Psoas muscle (tissue), 8 donors: Measurements from ENCODE around the gene PNMA6A. TPM values are rescaled to one million over a fixed set of nuclear protein-coding genes. Genes with fewer than 3 reads are reported as not detected.

Experiments
- ATAC-seq, 4 donors: fragments of 200-7000 bp; cut with Tn5 transposase; one replicate each; pipeline ENCODE4 v1.9.1; 2020; ENCODE audit warnings: moderate library complexity in 3 of 4, mild to moderate bottlenecking in 2 of 4
- DNase-seq, 2 donors: peaks; one replicate each; pipeline ENCODE4 v3.0.0-alpha.2; 2020
- H3K27ac ChIP-seq: fragments of 200-600 bp; one replicate; pipeline ENCODE4 v1.8.0; 2022
- H3K27me3 ChIP-seq, 3 donors: fragments of 200-600 bp in 1 of 3; one replicate each; pipeline versions ENCODE4 v1.6.1 to v1.8.0; 2013 to 2022; ENCODE audit warnings: low read length in 2 of 3, mild to moderate bottlenecking in 2 of 3, moderate library complexity in 1 of 3; ENCODE audit not compliant: insufficient read depth in 3 of 3
- H3K36me3 ChIP-seq, 2 donors: fragments of 200-600 bp in 1 of 2; one replicate each; pipeline versions ENCODE4 v1.6.1 to v1.8.0; 2013 to 2022; ENCODE audit warnings: low read depth in 1 of 2, mild to moderate bottlenecking in 1 of 2, moderate library complexity in 1 of 2; ENCODE audit not compliant: insufficient read depth in 1 of 2
- H3K4me1 ChIP-seq: fragments of 200-600 bp; one replicate; pipeline ENCODE4 v1.8.0; 2022
- H3K4me3 ChIP-seq: fragments of 200-600 bp; one replicate; pipeline ENCODE4 v1.8.0; 2022; ENCODE audit warnings: mild to moderate bottlenecking
- H3K9me3 ChIP-seq: fragments of 200-600 bp; one replicate; pipeline ENCODE4 v1.8.0; 2022
- WGBS, 3 donors: extraction: QIAGEN DNeasy Blood & Tissue Kit; methylation state at CpG; one replicate each; pipeline versions ENCODE4 v1.1.6 to v1.1.7; 2013; 5-methylcytosine and 5-hydroxymethylcytosine counted together
- intact Hi-C, 2 donors: fragments of 100-400 bp; cut with DNase I; formaldehyde crosslinking; loops; one replicate each; pipeline versions ENCODE4 v1.11.0 to v1.14.2; 2022
- polyA plus RNA-seq, 3 donors: library from polyadenylated mRNA; stranded (reverse); fragments of 200-250 nt; gene quantifications; one replicate each; pipeline ENCODE4 v1.2.3, GENCODE V29; 2013
- total RNA-seq, 4 donors: library from RNA; stranded (reverse); fragmentation: NEBNext Ultra II Directional in 2 of 4; extraction: Animal tissue kit (Norgen Biotek cat#: 25700) in 2 of 4; gene quantifications; one replicate each; pipeline versions ENCODE4 v1.2.1 to v1.2.4, GENCODE V29; 2021 to 2023
- TF ChIP-seq, protein P1 (sequence below): fragments of 200-600 bp; IDR thresholded peaks from one replicate; pipeline ENCODE4 v1.8.0; 2022; ENCODE audit warnings: antibody characterized with exemption
- donor health status: healthy with polysubstance abuse.
- donor health status: DM: no; HTN: no; CAD: no; lungs with moderate emphysema.
- donor health status: Bipolar disorder and iron deficiency.
- donor health status: healthy.
- donor health status: DM: yes; HTN: yes; CAD: no.
- donor health status: DM: no; HTN: no; CAD: no.
- donor health status: DM: no; HTN: no; CAD: no.
- donor health status: DM: yes; HTN: yes; CAD: no.

PNMA6A gene
- total and polyA plus RNA-seq, 7 donors: 0.09 to 1.3 (median 0.20) TPM

DNA sequence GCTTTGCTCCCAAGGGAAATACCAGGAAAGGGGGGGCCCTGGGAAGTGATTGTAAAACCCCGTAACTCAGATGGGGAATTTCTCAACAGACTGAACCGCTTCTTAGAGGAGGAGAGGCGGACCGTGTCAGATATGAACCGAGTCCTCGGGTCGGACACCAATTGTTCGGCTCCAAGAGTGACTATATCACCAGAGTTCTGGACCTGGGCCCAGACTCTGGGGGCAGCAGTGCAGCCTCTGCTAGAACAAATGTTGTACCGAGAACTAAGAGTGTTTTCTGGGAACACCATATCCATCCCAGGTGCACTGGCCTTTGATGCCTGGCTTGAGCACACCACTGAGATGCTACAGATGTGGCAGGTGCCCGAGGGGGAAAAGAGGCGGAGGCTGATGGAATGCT is 15.0 kb upstream of the PNMA6A start:
- ATAC-seq: no peak
- Histone ChIP-seq H3K36me3 (no peaks in the 10 kb centered on the region), H3K27me3 (peaks cover 0 to 48% (median 3%) of the 10 kb centered on the region in 3 donors), H3K9me3 (no peaks in the 10 kb centered on the region), H3K27ac (no peak overlapping the region), H3K4me3 (no peak overlapping the region), H3K4me1 (no peaks in the 10 kb centered on the region)
- TF ChIP-seq, protein P1, sequence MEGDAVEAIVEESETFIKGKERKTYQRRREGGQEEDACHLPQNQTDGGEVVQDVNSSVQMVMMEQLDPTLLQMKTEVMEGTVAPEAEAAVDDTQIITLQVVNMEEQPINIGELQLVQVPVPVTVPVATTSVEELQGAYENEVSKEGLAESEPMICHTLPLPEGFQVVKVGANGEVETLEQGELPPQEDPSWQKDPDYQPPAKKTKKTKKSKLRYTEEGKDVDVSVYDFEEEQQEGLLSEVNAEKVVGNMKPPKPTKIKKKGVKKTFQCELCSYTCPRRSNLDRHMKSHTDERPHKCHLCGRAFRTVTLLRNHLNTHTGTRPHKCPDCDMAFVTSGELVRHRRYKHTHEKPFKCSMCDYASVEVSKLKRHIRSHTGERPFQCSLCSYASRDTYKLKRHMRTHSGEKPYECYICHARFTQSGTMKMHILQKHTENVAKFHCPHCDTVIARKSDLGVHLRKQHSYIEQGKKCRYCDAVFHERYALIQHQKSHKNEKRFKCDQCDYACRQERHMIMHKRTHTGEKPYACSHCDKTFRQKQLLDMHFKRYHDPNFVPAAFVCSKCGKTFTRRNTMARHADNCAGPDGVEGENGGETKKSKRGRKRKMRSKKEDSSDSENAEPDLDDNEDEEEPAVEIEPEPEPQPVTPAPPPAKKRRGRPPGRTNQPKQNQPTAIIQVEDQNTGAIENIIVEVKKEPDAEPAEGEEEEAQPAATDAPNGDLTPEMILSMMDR: no peak
- no peak for DNase-seq
- intact Hi-C loops: no loop called here
- WGBS, 3 donors: 26 to 61% (median 29%) methylated on average over 11 of the region's 11 CpGs

DNA sequence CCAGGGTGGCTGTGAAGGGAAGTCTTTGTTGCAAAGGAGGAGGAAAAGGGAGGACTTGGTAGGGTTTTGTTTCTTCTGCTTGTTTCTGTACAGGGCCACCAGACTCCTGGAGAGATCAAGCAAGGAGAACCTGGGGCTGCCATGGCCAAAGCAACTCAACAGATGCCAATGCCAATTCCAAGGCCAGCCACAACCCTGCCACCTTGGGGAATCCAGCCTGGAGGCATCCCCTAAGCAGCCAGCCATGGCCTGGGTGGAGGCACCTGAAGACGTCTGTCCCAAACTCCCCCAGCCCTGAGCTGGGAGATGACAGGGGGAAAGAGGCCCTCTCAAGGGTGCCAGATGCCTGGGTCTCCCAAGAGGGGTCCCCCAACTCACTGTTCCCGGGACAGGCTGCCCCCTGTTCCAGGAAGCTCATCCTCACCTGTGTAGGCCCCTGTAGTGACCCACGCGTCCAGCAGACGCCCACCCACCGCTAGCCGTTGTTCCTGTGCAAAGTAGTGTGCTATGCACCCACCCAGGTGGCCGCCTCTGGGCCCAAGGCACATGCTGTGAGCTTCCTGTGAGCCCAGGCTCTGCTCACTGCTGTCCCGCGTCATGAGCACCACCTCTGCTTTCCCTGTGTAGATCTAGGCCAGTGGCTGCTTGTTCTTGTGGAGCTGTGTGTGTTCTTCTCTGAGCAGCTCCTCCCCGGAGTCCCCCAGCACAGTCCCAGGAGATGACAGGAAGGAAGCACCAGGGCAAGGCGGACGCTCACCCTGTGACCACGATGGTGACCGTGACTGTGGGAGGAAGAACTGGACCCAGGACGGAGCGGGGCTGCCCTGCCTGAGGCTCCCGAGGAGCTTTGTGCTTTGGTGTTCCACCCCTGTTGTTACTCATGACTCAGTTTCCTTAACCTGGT is 12.8 kb upstream of the PNMA6A start:
- ATAC-seq: no peak
- H3K27ac ChIP-seq: no peak overlapping the region

DNA sequence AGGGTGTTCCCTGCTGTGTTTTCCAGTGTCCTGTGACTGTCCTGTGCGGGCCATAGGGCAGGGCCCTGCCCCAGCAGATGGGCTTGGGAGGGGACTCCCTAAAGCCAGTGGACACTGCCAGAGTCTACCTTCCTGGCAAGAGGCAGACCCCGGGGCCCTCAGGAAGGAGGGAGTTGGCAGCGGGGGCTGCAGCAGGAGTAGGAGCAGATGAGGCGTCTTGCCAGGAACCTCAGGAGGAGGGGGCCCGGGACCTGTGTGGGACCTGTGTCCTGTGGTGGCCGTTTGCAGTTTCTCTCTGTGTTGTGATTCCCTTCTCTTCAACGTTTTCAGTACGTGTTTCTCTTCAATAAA is 12.2 kb upstream of the PNMA6A start:
- intact Hi-C loops: no loop called here
- 41 to 83% (median 74%) methylated on average over 3 to 8 of the region's 8 CpGs for WGBS, 3 donors
- DNase-seq: no peak

More for the DNA sequence above, 12.8 kb upstream of the PNMA6A start:
- Histone ChIP-seq H3K9me3 (no peaks in the 10 kb centered on the region), H3K36me3 (no peaks in the 10 kb centered on the region), H3K27me3 (peaks cover 0 to 41% (median 3%) of the 10 kb centered on the region in 3 donors), H3K4me1 (no peaks in the 10 kb centered on the region), H3K4me3 (no peak overlapping the region)
- intact Hi-C loops: no loop called here
- WGBS, 3 donors: 77 to 87% (median 83%) methylated on average over 10 to 18 of the region's 18 CpGs
- TF ChIP-seq, protein P1: no peak
- no peak for DNase-seq

DNA sequence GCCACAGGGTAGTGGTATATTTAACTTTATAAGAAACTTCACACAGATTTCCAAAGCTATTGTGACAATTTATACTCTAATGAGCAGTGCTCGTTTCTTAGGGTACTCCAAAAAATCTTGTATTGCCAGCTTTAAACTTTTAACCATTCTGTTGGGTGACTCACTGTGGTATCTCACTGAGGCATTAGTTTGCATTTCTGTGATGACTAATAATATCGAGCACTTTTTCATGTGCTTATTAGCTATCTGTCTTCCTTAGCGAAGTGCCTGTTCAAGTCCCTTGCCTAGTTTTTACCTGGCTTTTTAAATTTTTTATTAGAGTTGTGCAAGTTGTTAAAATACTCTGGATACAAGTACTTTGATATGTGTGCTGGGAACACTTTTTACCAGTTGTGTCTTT is 10.5 kb upstream of the PNMA6A start:
- Histone ChIP-seq H3K9me3 (no peaks in the 10 kb centered on the region), H3K4me3 (no peak overlapping the region), H3K27me3 (peaks cover 0 to 29% (median 0%) of the 10 kb centered on the region in 3 donors), H3K4me1 (no peaks in the 10 kb centered on the region), H3K36me3 (no peaks in the 10 kb centered on the region), H3K27ac (no peak overlapping the region)
- ATAC-seq (no peak), DNase-seq (no peak)
- TF ChIP-seq, protein P1: no peak
- WGBS, 3 donors: 39 to 44% (median 40%) methylated on average over 3 of the region's 3 CpGs
- intact Hi-C loops: no loop called here

More for the DNA sequence above, 12.2 kb upstream of the PNMA6A start:
- H3K4me1 ChIP-seq: no peaks in the 10 kb centered on the region
- H3K36me3 ChIP-seq: no peaks in the 10 kb centered on the region
- no peaks in the 10 kb centered on the region for H3K9me3 ChIP-seq
- H3K27me3 ChIP-seq: peaks cover 0 to 35% (median 3%) of the 10 kb centered on the region in 3 donors
- TF ChIP-seq, protein P1: no peak
- H3K4me3 ChIP-seq: no peak overlapping the region
- ATAC-seq: no peak
- no peak overlapping the region for H3K27ac ChIP-seq
